ENCODE results near the gene KLF11. TPM values are rescaled to one million over a fixed set of nuclear protein-coding genes. Genes with fewer than 3 reads are reported as not detected.

The KLF11 gene
- polyA plus RNA-seq, 3 donors: 21.0 to 69.8 (median 25.3) TPM

GRCh38 chr2:10005461-10006235 lies 37.7 kb upstream of the KLF11 start:
- WGBS (ENCODE audit: insufficient coverage): 96% methylated on average over 15 of the region's 17 CpGs
- Histone ChIP-seq H3K27me3 (ENCODE audit: control insufficient read depth in 2 of 2, insufficient read depth in 2 of 2, low read length in 2 of 2) (peaks cover 0 to 18% of the 10 kb centered on the region in 2 donors), H3K4me1 (ENCODE audit: control insufficient read depth in 1 of 2, insufficient read depth in 2 of 2, low read length in 2 of 2) (peaks cover 10 to 25% of the 10 kb centered on the region in 2 donors), H4K20me1 (ENCODE audit: insufficient read depth, low read length) (no peaks in the 10 kb centered on the region), H2AFZ (ENCODE audit: insufficient read depth, low read depth, low read length, poor library complexity, severe bottlenecking) (no peak overlapping the region), H3K79me2 (ENCODE audit: insufficient read depth, low read length) (no peaks in the 10 kb centered on the region), H3K27ac (ENCODE audit: low read depth in 1 of 2, low read length in 2 of 2) (no peak overlapping the region), H3K9ac (ENCODE audit: insufficient read depth, low read length, poor library complexity, severe bottlenecking) (no peak overlapping the region), H3K9me3 (replicated peaks in 1 of 2; ENCODE audit: control insufficient read depth in 1 of 2, insufficient read depth in 1 of 2, low read length in 2 of 2) (peaks cover 6% of the 10 kb centered on the region in 2 donors), H3K4me3 (replicated peaks in 1 of 3; ENCODE audit: low read depth in 2 of 3, low read length in 3 of 3) (no peak overlapping the region), H3K4me2 (replicated peaks; ENCODE audit: extremely low read depth, low read length, poor library complexity, severe bottlenecking) (no peak overlapping the region), H3K36me3 (replicated peaks in 1 of 2; ENCODE audit: control insufficient read depth in 1 of 2, insufficient read depth in 2 of 2, low read length in 2 of 2) (no peaks in the 10 kb centered on the region)
- Mint-ChIP-seq H3K4me1 (peaks cover 21% of the 10 kb centered on the region), H3K27me3 (ENCODE audit: low read depth in 3 of 3) (peaks cover 27 to 44% (median 31%) of the 10 kb centered on the region in 3 donors), H3K27ac (peak overlapping the region in 1 of 7 donors; percentile 8), H3K9me3 (peaks cover 0 to 16% (median 9%) of the 10 kb centered on the region in 7 donors), H3K4me3 (peak overlapping the region in 1 of 2 donors; percentile 65), H3K36me3 (peaks cover 0 to 7% of the 10 kb centered on the region in 2 donors)
- no peak for DNase-seq
- TF ChIP-seq CTCF (IDR thresholded peaks at IDR 0.05): no peak
- intact Hi-C loops (cut with micrococcal nuclease): no loop called here

DNA sequence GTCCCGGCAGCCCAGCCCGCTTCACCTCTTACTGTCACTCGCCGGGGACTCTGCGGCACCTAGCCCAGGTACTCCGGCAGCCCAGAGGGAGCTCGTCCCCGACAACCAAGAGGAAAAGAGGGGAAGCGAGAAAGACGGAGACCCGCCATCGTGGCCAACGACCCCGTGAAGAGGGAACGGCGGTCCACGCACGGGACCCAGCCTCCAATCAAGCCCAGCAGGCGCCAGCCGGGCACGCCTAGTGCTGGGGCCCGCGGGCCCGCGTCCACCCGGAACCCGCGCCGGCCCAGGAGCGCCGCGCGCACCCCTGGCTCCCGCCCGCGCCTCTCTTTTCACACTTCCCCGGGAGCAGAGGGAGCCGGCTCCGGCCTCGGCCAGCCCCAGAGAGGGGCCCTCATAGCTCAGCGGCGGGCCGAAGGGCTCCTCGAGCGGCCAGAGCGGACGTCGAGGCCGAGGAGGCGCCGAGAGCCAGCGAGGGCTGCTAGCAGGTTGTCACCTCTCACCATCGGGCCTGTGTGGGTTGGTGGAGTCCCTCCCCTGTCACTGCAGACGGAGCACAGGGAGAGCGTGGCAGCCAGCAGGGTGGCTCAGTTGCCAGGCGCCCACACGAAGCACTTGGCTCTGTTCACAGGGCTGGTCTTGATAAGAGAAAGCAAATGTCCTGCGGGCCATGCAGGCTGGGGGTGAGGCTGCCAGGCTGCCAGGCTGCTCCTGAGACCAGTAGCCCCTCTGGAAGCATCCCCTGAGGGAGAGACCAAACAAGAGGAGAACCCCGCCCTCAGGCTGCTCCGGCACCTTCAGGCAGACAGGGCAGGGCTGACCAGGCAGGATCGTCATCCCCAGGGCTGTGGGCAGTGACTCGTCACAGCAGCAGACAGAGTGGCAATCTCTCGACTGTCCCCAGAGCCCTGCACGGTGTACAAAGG lies 36.9 kb upstream of the KLF11 start:
- H3K27me3 ChIP-seq (ENCODE audit: control insufficient read depth in 2 of 2, insufficient read depth in 2 of 2, low read length in 2 of 2): peaks cover 0 to 18% of the 10 kb centered on the region in 2 donors
- intact Hi-C loops (cut with micrococcal nuclease): no loop called here

More for the DNA sequence above, 36.9 kb upstream of the KLF11 start:
- Histone ChIP-seq H3K4me3 (replicated peaks in 1 of 3; ENCODE audit: low read depth in 2 of 3, low read length in 3 of 3) (no peak overlapping the region), H4K20me1 (ENCODE audit: insufficient read depth, low read length) (no peaks in the 10 kb centered on the region), H3K36me3 (replicated peaks in 1 of 2; ENCODE audit: control insufficient read depth in 1 of 2, insufficient read depth in 2 of 2, low read length in 2 of 2) (no peaks in the 10 kb centered on the region), H3K79me2 (ENCODE audit: insufficient read depth, low read length) (no peaks in the 10 kb centered on the region), H3K9ac (ENCODE audit: insufficient read depth, low read length, poor library complexity, severe bottlenecking) (peak overlapping the region; percentile 43), H2AFZ (ENCODE audit: insufficient read depth, low read depth, low read length, poor library complexity, severe bottlenecking) (peak overlapping the region; percentile 63), H3K9me3 (replicated peaks in 1 of 2; ENCODE audit: control insufficient read depth in 1 of 2, insufficient read depth in 1 of 2, low read length in 2 of 2) (peaks cover 6% of the 10 kb centered on the region in 2 donors), H3K4me2 (replicated peaks; ENCODE audit: extremely low read depth, low read length, poor library complexity, severe bottlenecking) (peak overlapping the region; percentile 15), H3K27ac (ENCODE audit: low read depth in 1 of 2, low read length in 2 of 2) (no peak overlapping the region), H3K4me1 (ENCODE audit: control insufficient read depth in 1 of 2, insufficient read depth in 2 of 2, low read length in 2 of 2) (peaks cover 10 to 22% of the 10 kb centered on the region in 2 donors)
- H3K36me3 Mint-ChIP-seq: peaks cover 0 to 7% of the 10 kb centered on the region in 2 donors
- H3K4me3 Mint-ChIP-seq: peak overlapping the region; percentile 20 to 71
- H3K9me3 Mint-ChIP-seq: peaks cover 0 to 16% (median 9%) of the 10 kb centered on the region in 7 donors
- peak overlapping the region in 1 of 7 donors; percentile 42 for H3K27ac Mint-ChIP-seq
- 51% methylated on average over 60 of the region's 64 CpGs for WGBS (ENCODE audit: insufficient coverage)
- peaks cover 17% of the 10 kb centered on the region for H3K4me1 Mint-ChIP-seq
- DNase-seq: peak in 1 of 3 donors; percentile 15
- TF ChIP-seq CTCF (IDR thresholded peaks at IDR 0.05): no peak
- H3K27me3 Mint-ChIP-seq (ENCODE audit: low read depth in 3 of 3): peaks cover 27 to 44% (median 31%) of the 10 kb centered on the region in 3 donors
